GM19324 (cell line): ENCODE data around the gene MAP1B.
A peak's percentile ranks its signal among the peaks of the same experiment; 100 is the strongest.

ENCODE experiments used
- ATAC-seq: cut with Tn5 transposase; IDR thresholded peaks from one replicate; pipeline ENCODE4 v1.9.1; 2021; ENCODE audit warnings: mild to moderate bottlenecking, moderate library complexity; ENCODE audit not compliant: unreplicated experiment, low FRiP score

Gene MAP1B

DNA sequence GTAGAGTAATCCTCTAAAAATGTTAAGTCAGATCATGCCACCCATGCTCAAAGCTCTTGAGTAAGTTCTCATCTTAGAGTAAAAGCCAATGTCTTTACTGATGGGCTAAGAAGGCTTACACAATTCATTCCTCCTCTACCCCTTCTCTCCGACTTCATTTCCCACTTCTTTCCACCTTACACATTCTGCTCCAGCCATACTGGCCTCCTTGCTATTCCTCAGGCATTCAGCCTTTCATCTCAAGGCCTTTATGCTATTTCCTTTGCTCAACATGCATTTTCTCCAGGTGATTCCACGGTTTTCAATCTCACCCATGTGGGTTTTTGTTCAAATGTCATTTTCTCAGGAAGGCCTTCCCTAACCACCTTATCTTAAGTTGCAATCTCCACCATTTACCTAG lies 104.9 kb downstream of the MAP1B start:
- no peak for ATAC-seq

DNA sequence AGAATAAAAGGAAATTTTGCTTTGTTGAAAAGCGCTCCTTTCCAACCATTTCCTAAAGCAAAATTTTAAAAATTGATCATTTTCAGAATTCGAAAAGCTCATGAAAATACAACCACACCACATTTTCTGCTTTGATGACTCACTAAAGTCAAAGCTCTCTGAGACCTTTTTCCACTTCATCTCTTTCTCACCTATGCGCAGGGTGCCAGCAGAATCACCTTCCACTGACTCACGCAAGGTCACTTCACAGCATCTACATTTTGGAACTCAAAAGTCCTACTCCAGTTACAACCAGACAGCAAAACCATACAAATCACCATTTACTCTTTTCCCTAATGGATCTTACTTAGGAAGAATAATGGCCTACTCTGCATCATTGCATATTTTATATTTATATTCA lies 106.2 kb downstream of the MAP1B start:
- ATAC-seq: no peak

DNA sequence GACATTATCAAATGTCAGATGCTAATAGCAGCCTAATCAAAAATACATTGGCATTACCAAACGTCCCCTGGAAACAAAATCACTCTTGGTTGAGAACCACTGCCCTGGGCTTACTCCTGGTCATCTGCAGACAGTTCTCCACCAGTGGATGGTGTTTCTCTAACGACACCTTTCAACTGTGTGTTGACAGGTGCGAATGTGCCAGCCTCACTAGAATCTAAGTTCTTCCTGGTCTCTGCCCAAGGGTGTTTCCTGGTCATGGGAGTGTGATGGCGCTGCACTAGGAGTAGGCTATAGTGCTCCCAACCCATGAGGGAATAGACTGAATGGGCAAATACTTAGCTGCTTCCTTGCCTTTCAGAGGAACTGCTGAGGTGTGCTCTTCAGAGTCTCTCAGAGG lies 106.9 kb downstream of the MAP1B start:
- ATAC-seq: no peak

DNA sequence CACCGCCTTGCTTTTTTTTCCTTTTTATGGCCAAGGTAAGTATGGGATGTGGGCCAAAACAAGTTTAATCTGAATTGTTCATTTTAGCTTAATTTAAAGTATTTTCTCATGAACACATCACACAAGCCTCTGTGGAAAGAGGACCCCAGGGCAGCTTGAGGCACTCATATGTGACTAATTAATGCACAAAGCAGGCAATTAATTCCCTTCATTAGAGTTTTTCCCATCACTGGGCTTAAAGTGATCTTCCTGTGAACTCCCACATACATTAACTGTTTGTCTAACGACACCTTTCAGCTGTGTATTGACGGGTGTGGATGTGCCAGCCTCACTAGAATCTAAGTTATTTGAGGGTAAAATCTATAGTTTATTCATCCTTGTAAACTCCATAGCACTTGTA lies 109.5 kb downstream of the MAP1B start:
- no peak for ATAC-seq

DNA sequence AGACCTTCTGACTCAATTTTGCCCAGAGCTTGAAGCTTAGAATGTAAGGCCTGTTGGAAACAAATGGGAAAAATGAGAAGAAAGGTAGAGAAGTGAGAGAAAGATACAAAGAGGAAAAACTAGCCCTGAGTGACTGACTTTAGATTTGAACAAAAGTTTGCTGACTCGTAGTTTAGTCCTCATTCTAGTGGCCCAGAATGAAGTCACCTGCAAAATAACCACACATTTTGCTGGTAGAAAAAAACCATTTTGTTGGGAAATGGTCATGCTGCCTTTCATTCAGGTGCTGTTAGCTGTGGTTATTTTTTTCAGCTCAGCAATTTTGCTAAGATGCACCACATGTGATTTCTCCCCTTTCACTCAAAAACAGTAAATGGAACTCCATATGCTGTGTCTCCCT lies 113.8 kb downstream of the MAP1B start:
- ATAC-seq: no peak

DNA sequence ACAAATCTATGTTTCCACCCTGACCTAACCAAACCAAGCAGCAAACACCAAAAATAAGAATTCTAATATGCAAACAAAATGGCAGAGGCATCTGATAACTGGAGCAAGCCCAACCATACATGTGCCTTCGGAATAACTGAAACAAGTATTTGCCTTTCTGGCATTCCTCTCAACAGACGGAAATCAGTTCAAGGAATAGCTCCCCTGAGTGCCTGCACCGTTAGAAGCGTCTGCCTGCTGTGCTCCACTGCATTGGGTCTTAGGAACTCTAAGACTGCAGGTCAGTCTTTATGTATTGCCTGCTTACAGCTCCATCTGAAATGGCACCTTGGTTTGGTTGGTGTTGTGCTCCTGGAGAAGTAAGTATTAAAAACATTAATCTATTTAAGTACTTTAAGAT lies 114.3 kb downstream of the MAP1B start:
- no peak for ATAC-seq

DNA sequence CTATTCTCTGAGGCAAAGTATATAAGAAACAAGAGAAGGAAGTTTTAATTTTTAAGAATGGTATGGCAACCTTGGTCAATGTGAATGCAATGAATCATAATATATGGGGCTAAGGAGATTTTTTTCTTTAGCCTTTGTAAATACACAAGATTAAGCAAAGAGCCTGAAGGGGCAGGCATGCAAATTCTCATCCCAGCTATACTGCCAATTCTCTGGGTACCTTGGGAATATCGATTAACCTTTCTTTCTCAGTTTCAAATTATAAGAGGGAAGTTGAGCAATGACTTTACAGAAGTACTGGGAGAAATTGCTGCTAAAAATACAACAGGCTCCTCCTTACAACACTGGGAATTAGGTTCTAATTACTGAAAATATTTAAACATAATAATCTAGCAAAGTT lies 115.2 kb downstream of the MAP1B start:
- ATAC-seq: no peak

DNA sequence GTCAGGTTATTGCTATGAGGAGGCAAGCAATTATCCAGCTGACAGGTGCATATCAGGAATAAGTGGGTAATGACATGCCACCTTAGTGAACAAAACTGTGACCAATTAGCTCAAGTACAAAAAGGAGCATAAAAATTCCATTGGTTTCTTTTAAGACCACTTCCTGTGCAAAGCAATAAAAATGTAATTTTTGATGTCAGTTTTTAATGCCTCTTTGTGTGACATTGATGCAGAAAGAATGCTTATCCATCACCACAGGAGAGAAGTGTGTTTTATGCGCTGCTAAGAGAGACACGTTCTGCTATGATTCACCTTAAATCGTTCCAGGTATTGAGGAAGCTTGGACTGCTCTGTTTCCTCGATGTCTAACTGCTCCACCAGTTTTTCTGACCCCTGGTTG lies 116.1 kb downstream of the MAP1B start:
- no peak for ATAC-seq

DNA sequence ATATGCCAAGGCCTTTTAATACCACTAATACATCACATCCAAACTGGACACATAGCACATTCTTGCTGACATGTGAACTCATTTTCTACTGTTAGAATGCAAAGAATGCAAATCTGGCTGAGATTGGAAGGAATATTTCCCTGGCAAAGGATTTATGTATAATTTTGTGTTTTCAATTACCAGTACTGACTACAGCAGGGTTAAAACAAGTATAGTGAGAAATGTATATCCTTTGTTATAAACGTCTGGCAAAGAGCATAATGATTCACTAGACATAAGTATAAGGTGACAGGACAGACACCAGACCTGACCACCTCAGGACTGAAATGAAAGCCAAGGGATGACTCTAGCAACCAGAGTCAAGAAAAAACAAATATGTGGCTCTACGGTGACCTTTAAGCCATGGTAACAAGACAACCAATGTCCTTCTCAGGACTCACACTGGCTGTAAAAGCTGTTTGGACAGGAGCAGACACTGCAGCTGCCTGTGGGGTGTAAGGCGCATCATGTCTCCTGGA lies 117.7 kb downstream of the MAP1B start:
- ATAC-seq: no peak

DNA sequence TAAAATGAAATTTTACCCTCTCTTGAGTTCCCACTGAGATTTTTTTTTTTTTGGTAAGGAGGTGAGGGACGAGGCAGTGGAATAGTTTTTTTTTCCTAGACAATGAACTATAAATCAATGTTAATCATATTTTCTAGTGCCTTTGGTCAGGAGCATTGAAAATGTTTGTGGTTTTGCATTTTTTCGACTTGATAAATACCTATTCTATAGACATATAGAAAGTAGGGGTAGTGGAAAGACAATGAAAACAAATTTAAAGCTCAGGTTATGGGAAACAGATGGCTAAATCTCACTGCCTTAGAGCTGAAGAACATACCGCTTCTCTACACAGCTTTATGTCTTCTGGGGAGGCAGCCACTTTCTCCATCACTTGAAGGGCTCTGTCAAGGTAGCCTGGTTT lies 118.5 kb downstream of the MAP1B start:
- no peak for ATAC-seq

DNA sequence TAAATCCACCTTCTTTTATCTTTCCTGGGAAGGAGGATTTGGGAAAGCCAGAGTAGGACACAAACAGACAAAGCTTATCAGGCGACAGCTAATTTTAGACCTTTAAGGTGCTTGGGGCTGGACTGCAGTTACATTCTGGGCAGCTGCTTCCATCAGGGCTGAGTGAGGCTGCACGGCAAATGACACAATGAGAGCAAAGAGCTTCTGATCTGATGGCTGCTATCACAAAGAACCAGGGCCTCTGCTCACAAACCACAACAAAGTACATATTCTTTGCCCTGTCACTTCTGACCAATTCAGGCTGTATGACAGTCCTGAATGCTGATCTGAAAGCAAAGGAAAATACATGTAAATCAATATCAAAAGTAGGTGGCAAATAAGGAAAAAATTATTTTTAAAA lies 119.7 kb downstream of the MAP1B start:
- no peak for ATAC-seq

DNA sequence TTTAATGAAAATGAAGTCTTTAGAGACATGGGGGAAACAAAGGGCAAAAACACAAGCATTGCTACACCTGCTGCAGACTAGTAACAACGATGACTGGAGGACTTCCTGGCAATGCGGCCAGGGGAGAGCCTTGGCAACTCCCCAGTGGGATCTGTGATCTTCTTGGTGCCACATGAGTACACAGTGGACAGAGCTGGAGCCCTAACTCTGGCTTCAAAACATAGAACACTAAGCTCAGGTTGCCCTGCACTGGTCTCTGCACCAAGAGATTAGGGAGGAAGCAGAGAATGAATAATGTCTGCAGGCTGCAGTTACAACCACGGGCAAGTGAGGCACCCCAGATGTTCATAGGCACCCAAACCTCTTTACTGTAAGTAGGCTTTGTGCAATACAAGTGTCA lies 121.7 kb downstream of the MAP1B start:
- no peak for ATAC-seq

DNA sequence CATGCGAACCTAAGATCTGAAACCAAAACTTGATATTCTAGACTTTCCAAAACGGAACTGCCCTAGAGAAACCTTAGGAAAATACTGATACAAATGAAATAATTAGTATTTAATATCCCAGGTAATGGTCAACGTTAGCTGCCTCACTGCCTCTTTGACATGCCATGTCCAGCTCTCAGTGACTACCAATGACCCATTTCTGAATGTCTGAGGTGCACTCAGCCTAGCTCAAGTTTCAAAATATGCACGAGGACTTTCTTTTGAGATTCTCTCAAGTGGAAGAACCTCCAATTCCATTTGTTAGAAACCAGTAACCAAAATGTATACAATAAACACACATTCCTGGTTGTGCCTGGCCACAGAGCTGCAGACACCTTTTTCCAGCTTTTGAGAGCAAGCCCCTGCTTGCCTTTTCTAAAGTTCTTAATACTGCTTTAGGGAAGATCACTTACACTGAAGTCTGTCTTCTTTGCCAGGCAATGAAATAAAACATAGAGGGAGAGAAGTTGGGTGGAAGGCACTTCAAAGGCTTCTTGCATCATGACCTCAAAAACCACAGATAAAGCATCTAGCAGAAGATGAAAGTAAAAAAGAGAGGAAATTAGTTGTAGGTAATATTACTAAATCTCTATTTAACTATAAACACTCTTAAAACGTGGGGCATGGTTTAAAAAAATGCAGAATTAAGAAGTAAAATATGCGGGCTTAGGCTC lies 124.9 kb downstream of the MAP1B start:
- ATAC-seq: no peak

DNA sequence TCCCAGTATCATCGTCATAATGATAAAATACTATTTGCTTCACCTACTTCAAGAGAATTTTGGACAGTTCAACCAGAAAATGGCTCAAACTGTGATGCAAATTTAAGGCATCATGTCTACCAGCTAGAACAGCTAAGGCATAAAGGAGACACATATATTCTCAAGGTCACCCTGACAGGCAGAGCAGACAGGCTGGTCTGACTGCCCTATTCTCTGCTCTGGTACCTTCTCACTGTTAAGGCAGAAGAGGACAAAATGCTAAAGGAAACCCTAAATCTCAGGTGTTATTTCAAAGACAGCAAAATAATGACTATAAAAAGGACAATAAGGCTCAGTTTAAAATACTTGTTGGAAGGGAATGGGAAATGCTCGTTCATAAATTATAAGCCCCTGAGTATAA lies 125.6 kb downstream of the MAP1B start:
- ATAC-seq: no peak

DNA sequence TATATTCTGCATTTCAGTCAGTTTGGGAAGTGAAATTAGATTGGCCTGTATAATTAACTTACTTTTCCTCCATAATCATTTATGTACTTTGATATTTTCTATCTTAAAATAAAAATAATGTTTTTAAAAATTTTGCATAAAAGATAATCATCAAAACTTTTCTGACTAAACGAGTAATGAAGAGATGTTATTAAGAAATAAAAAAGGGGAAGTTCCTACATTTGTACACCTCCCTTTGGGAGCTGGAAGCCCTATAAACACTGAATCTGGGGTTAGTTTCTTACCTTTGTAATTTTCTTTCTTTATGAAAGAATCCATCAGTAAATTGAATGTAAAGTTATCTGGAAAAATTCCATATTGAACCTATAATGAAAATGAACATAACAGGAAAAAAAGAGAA lies 126.6 kb downstream of the MAP1B start:
- no peak for ATAC-seq

DNA sequence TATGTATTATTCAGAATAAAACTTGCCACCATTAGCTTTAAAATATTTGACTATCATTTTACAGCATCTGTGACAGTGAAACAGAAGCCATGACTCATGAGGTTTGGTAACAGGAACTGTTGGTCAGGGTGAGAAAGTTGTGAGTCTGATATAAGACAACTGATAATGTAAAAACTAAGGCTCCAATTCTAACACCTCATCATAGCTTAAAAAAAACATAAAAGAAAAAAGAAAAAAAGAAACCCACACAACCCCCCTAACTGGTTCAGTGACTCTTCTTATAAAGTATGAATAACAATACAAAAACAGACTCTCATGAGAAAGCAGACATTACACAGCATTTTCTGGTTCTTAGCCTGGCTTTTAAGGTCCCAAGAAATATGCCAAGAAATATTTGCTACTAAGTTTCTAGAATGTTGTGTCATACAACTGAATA lies 127.0 kb downstream of the MAP1B start:
- ATAC-seq: peak; percentile 75

DNA sequence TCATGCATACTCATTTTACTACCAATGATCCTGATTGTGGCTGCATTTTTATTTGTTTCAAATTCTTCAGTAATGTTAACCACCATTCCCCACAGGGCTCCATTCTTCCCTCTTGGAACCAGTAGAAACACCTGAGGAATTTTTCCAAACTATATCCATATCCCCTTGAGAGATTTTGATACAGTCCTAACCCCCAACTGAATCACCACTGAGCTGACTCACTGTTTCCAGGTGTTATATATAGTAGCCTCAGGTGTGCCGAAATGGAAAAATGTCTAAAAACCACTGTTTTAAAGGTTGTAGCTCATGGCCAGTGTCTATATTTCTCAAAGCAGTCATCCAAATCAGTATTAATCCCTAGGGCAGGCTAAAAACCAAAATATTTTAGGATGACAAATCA lies 127.6 kb downstream of the MAP1B start:
- ATAC-seq: no peak

DNA sequence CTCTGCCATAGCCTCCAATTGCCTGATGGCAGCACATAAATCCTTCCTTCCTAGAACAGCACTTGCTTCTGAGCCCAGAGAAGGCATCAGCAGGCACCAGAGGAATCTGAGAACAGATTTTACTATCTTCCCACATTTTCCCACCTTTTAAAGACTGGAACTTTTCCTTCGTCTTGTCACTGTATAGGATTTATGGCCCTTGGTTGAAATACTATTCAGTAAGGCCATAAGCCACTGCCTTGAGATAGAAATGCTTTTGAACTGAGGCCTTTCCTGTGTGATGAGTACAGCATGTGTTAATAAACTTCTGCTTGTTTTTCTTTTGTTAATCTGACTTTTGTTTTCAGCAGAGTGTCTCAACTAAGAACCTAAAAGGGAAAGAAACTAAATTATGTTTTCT lies 128.4 kb downstream of the MAP1B start:
- ATAC-seq: no peak

DNA sequence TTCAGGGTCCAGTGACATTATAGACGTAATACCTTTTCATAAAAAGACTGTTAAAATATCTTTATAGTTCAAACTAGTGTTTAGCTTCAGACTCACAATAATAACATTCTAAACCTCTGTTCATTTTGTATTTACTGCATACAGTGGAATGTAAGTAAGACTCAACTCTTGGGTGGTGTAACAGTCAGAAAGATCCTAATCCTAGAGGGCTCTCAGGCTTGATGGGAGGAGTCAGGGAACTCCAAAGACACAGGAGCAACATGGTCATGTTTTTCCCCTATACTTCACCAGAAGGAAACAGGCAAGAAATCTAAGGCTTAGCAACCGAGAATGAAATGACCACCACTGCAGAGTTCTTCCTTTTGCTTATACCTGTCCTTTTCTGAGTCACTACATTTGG lies 130.1 kb downstream of the MAP1B start:
- ATAC-seq: no peak

DNA sequence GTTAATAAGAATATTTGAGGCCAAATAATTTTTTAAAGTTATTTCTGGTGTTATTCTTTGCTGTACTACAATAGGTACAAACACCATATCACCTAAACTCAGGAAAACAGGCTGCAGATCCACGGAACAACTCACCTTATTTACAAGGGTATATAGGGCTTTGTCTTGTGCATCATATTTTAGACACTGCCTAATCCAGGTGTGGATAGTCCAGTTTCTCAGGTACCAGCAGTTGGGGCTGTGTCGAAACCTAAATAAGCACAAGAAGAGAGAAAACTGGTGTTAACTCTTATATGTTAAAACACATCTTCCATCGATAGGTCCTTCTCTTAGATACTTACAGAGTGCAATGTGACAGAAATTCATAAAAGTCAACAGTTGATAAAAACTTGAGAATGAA lies 130.6 kb downstream of the MAP1B start:
- ATAC-seq: no peak

DNA sequence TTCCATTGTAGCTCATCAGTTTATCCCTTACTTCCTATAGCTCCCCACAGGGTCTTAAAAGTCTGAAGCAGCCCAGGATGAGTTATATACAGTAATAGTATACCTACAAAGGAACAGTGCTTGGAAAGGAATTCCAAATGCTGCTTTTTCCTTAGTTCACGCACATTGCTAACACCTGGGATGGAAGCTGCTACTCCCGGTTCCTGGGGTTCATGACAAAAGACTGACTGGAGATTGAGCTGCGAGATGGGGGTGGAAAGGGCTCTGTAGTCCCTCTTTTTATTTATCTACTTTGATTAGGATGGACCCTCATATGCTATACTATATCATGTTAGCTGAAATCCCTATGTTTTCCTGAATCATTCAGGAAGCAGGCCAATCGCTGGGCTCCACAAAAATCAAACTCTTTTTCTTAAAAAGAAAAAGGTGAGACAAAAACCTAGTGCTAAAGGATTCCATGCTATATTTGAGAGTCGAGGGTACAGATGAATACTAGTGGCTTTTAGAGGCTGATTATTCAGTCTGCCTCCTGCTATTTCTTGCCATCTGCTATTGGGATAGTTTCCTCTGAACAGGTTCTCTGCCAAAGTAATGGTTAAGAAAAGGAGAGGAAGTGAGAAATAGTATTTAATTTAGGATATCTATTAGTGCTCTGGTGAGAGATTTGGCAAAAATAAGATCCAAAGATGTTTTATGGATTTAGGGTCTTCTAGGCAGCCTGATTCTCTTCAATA lies 131.6 kb downstream of the MAP1B start:
- no peak for ATAC-seq

DNA sequence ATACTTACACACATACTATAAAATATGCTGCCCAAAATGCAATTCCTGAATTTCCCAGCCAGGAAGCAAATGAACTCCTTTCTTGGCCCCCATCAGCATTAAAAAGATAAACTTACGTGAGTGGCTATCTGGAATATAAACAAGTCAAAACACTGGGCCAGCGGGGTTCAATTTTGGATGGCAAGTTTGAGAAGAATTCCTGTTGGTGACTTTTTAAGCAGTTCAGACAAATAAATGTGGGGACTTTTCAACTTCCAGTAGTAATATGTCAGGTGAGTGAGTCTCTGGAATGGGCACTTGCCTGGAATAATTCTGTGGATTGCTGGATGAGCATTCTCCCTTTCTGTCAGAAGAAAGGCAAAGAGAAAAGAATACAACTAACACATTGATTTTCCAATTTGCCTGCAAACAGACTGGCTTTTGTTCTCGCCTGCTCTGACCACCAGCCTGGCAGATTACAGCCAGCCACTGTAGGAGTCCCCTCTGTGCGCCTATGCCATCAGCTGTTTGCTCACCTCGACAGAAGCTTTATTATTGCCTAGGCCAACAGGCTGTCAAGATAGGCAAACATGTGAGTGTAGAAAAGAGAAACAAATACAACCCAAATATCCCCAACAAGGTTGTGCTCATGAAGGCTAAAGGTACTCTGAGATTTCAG lies 134.2 kb downstream of the MAP1B start:
- no peak for ATAC-seq
